B cell (primary cell): ENCODE data around the gene RNF4. TPM values are rescaled to one million over a fixed set of nuclear protein-coding genes. Genes with fewer than 3 reads are reported as not detected.

ENCODE experiments used
- ATAC-seq: fragments of 200-7000 bp; cut with Tn5 transposase; one replicate; pipeline ENCODE4 v1.10.0; 2021; ENCODE audit warnings: low read depth, mild to moderate bottlenecking, moderate number of reproducible peaks, moderate library complexity
- CTCF ChIA-PET: fragments of 350-600 bp; sonication (Branson Sonifier 250); formaldehyde crosslinking; loops from one replicate; lab custom pipeline; 2021; ENCODE audit warnings: antibody characterized with exemption, inconsistent platforms; lab: Charles Lee
- POLR2A ChIA-PET: fragments of 350-600 bp; sonication (Branson Sonifier 250); formaldehyde crosslinking; loops from one replicate; lab custom pipeline; 2021; ENCODE audit warnings: antibody characterized with exemption; lab: Charles Lee
- DNase-seq: peaks from one replicate; pipeline ENCODE4 v3.0.0; 2013
- H2AFZ ChIP-seq: 2 replicates; pipeline ENCODE4 v1.6.1; 2012; ENCODE audit warnings: mild to moderate bottlenecking, low read depth, low read length; ENCODE audit not compliant: insufficient read depth, poor library complexity, severe bottlenecking
- H3K27ac ChIP-seq, 2 donors: 1 replicate in 1 of 2; 2 replicates in 1 of 2; pipeline ENCODE4 v1.5.1; 2012 to 2013; ENCODE audit warnings: low read length in 2 of 2, mild to moderate bottlenecking in 2 of 2, moderate library complexity in 1 of 2
- H3K27me3 ChIP-seq, 4 experiments: fragments of 200-600 bp in 1 of 4; sonication (generic) in 1 of 4; replicated peaks in 1 of 4; 1 replicate in 2 of 4; 2 replicates in 2 of 4; pipeline versions ENCODE4 v1.6.1 to v1.7.0; 2013 to 2016; ENCODE audit warnings: low read length in 3 of 4, mild to moderate bottlenecking in 2 of 4, mixed read lengths in 1 of 4, moderate library complexity in 1 of 4; ENCODE audit not compliant: insufficient read depth in 4 of 4, control insufficient read depth in 3 of 4; ENCODE audit errors: control extremely low read depth in 1 of 4
- H3K36me3 ChIP-seq, 2 experiments: replicated peaks in 1 of 2; 1 replicate in 1 of 2; 2 replicates in 1 of 2; pipeline versions ENCODE4 v1.6.1 to v1.7.1; 2013; ENCODE audit warnings: low read length in 1 of 2; ENCODE audit not compliant: insufficient read depth in 2 of 2, control insufficient read depth in 1 of 2; ENCODE audit errors: control extremely low read depth in 1 of 2, extremely low read depth in 1 of 2
- H3K4me1 ChIP-seq, 2 donors: fragments of 200-600 bp in 1 of 2; sonication (generic) in 1 of 2; 1 replicate in 1 of 2; 2 replicates in 1 of 2; pipeline versions ENCODE4 v1.5.1 to v1.6.1; 2013 to 2017; ENCODE audit warnings: low read length in 2 of 2; ENCODE audit not compliant: control insufficient read depth in 2 of 2, insufficient read depth in 2 of 2
- H3K4me2 ChIP-seq: replicated peaks from 2 replicates; pipeline ENCODE3; 2012; ENCODE audit warnings: mild to moderate bottlenecking, low read depth, low read length; ENCODE audit not compliant: poor library complexity, severe bottlenecking
- H3K4me3 ChIP-seq, 5 experiments: fragments of 200-600 bp in 1 of 5; sonication (generic) in 1 of 5; 1 replicate in 3 of 5; 2 replicates in 2 of 5; pipeline versions ENCODE4 v1.5.1 to v1.7.0; 2011 to 2016; ENCODE audit warnings: low read length in 4 of 5, mild to moderate bottlenecking in 4 of 5, low read depth in 2 of 5, control low read depth in 1 of 5, moderate library complexity in 1 of 5; ENCODE audit not compliant: insufficient read depth in 1 of 5; ENCODE audit errors: control extremely low read depth in 1 of 5, extremely low read depth in 1 of 5
- H3K79me2 ChIP-seq: fragments of 200-600 bp; sonication (generic); one replicate; pipeline ENCODE4 v1.6.0; 2016; ENCODE audit warnings: low read length; ENCODE audit not compliant: control insufficient read depth, insufficient read depth
- H3K9ac ChIP-seq: fragments of 200-600 bp; sonication (generic); 2 replicates; pipeline ENCODE4 v1.6.1; 2017; ENCODE audit warnings: mild to moderate bottlenecking, low read length, moderate library complexity
- H3K9me3 ChIP-seq, 3 donors: one replicate each; pipeline versions ENCODE4 v1.6.1 to v1.7.1; 2013; ENCODE audit warnings: low read length in 2 of 3; ENCODE audit not compliant: control insufficient read depth in 2 of 3, insufficient read depth in 1 of 3; ENCODE audit errors: control extremely low read depth in 1 of 3
- H4K20me1 ChIP-seq: 2 replicates; pipeline ENCODE4 v1.6.0; 2012; ENCODE audit warnings: mild to moderate bottlenecking, low read length; ENCODE audit not compliant: insufficient read depth, control insufficient read depth, poor library complexity, severe bottlenecking
- H3K27ac Mint-ChIP-seq: one replicate; pipeline ENCODE4 v1.8.0; 2021; ENCODE audit warnings: mixed read lengths
- H3K27me3 Mint-ChIP-seq: one replicate; pipeline ENCODE4 v1.8.0; 2021; ENCODE audit warnings: mixed read lengths
- H3K4me1 Mint-ChIP-seq: one replicate; pipeline ENCODE4 v1.8.0; 2021; ENCODE audit warnings: mixed read lengths
- H3K4me3 Mint-ChIP-seq: one replicate; pipeline ENCODE4 v1.8.0; 2021; ENCODE audit warnings: mixed read lengths
- H3K9me3 Mint-ChIP-seq: one replicate; pipeline ENCODE4 v1.8.0; 2022; ENCODE audit warnings: mixed read lengths; ENCODE audit not compliant: insufficient read depth
- CTCF ChIP-seq: fragments of 200-600 bp; IDR thresholded peaks from one replicate; pipeline ENCODE4 v1.8.0; 2022; ENCODE audit warnings: antibody characterized with exemption, mild to moderate bottlenecking
- EZH2 ChIP-seq: IDR thresholded peaks from 2 replicates; pipeline ENCODE4 v1.6.1; 2012; ENCODE audit warnings: borderline replicate concordance, low read depth, mild to moderate bottlenecking, moderate library complexity, low read length; ENCODE audit not compliant: insufficient read depth, poor library complexity, severe bottlenecking
- WGBS: methylation state at CpG from one replicate; pipeline ENCODE4 v1.1.5; 2013; ENCODE audit warnings: missing lambda C conversion rate; ENCODE audit not compliant: insufficient coverage; 5-methylcytosine and 5-hydroxymethylcytosine counted together
- intact Hi-C: fragments of 100-400 bp; cut with micrococcal nuclease; formaldehyde crosslinking; loops from one replicate; pipeline ENCODE4 v1.10.0; 2022
- polyA plus RNA-seq: library from polyadenylated mRNA; depleted of rRNA; stranded (reverse); fragments of >200 nt; gene quantifications from 2 replicates; pipeline ENCODE4 v1.2.3, GENCODE V29; 2012
- total RNA-seq, 2 donors: library from RNA; stranded (reverse); fragments of 120-200 nt in 1 of 2; gene quantifications; 1 replicate in 1 of 2; 2 replicates in 1 of 2; pipeline versions ENCODE4 v1.2.3 to v1.2.4, GENCODE V29; 2013 to 2022

RNF4 gene
- total and polyA plus RNA-seq, 2 donors (not counting 1 experiment from before 2014, with no cell fraction given): 61.8 to 95.2 TPM

- intact Hi-C loops: no loop called here
- DNase-seq: no peak
- ATAC-seq: no peak
- no peaks in the 10 kb centered on the region for H3K9me3 Mint-ChIP-seq
- Histone ChIP-seq H3K4me3 (no peak overlapping the region), H3K9ac (no peak overlapping the region), H2AFZ (no peak overlapping the region), H3K9me3 (no peaks in the 10 kb centered on the region), H3K36me3 (peaks cover 13 to 40% of the 10 kb centered on the region in 2 experiments), H3K27me3 (no peaks in the 10 kb centered on the region), H4K20me1 (peaks cover 9% of the 10 kb centered on the region), H3K4me2 (no peak overlapping the region), H3K4me1 (peaks cover 7 to 12% of the 10 kb centered on the region in 2 donors), H3K79me2 (no peaks in the 10 kb centered on the region), H3K27ac (no peak overlapping the region)
- H3K27ac Mint-ChIP-seq: no peak overlapping the region
- ChIA-PET CTCF (no interaction called here), POLR2A (interaction anchor here (0.6 kb wide), 1 partner anchor 1778 kb away, joined by 8 read pairs; no protein-coding TSS in a partner anchor)
- WGBS: 93% methylated on average over 1 of the region's 2 CpGs
- H3K27me3 Mint-ChIP-seq: no peaks in the 10 kb centered on the region
- H3K4me1 Mint-ChIP-seq: peaks cover 7% of the 10 kb centered on the region
- no peak for TF ChIP-seq EZH2
- no peak for TF ChIP-seq CTCF
- no peak overlapping the region for H3K4me3 Mint-ChIP-seq
Observed at GRCh38 chr4:2516635-2517034, 47.7 kb downstream of the RNF4 start.

- CTCF ChIA-PET: interaction anchor here (0.6 kb wide), 1 partner anchor 607 kb away, joined by 4 read pairs; no protein-coding TSS in a partner anchor
- POLR2A ChIA-PET: no interaction called here
- H3K9me3 ChIP-seq: no peaks in the 10 kb centered on the region
- H3K27ac ChIP-seq: no peak overlapping the region
- no peak overlapping the region for H3K4me2 ChIP-seq
- Mint-ChIP-seq H3K4me1 (no peaks in the 10 kb centered on the region), H3K27me3 (no peaks in the 10 kb centered on the region), H3K9me3 (no peaks in the 10 kb centered on the region), H3K27ac (no peak overlapping the region), H3K4me3 (no peak overlapping the region)
- 100% methylated on average over 5 of the region's 9 CpGs for WGBS
- intact Hi-C loops: no loop called here
- H4K20me1 ChIP-seq: no peaks in the 10 kb centered on the region
- TF ChIP-seq EZH2: no peak
- no peak overlapping the region for H2AFZ ChIP-seq
- H3K36me3 ChIP-seq: no peaks in the 10 kb centered on the region
- no peak for ATAC-seq
- no peak overlapping the region for H3K9ac ChIP-seq
- H3K4me1 ChIP-seq: no peaks in the 10 kb centered on the region
- H3K27me3 ChIP-seq: no peaks in the 10 kb centered on the region
- H3K79me2 ChIP-seq: no peaks in the 10 kb centered on the region
- DNase-seq: no peak
- no peak overlapping the region for H3K4me3 ChIP-seq
Observed at GRCh38 chr4:2526559-2526958, 57.7 kb downstream of the RNF4 start.
